ENCODE results near the gene RHOBTB1. TPM values are rescaled to one million over a fixed set of nuclear protein-coding genes. Genes with fewer than 3 reads are reported as not detected.

Gene RHOBTB1
- total RNA-seq, 4 donors from 2014 or later: 5.1 to 15.7 (median 12.6) TPM

DNA sequence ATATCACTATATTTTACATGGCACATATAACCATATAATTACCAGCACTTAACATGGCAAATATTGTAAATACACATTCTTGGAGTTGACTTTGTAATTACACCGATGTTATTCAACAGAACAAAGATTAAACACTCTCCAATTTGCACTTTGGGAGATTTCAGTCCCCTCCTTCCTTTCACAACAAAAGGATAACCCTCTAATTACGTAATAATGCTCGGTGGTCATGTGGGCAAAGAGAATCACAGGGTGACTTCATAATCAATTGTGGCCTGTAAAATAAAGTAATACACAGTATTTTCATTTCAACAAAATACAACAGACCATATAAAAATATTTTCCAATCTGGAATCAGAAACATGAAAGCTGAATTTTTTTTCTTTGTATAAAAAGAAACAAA is 73.2 kb downstream of the RHOBTB1 start:
- no peaks in the 10 kb centered on the region for H3K9me3 ChIP-seq
- no peak for TF ChIP-seq POLR2A (IDR thresholded peaks at IDR 0.05)
- TF ChIP-seq, protein P1, sequence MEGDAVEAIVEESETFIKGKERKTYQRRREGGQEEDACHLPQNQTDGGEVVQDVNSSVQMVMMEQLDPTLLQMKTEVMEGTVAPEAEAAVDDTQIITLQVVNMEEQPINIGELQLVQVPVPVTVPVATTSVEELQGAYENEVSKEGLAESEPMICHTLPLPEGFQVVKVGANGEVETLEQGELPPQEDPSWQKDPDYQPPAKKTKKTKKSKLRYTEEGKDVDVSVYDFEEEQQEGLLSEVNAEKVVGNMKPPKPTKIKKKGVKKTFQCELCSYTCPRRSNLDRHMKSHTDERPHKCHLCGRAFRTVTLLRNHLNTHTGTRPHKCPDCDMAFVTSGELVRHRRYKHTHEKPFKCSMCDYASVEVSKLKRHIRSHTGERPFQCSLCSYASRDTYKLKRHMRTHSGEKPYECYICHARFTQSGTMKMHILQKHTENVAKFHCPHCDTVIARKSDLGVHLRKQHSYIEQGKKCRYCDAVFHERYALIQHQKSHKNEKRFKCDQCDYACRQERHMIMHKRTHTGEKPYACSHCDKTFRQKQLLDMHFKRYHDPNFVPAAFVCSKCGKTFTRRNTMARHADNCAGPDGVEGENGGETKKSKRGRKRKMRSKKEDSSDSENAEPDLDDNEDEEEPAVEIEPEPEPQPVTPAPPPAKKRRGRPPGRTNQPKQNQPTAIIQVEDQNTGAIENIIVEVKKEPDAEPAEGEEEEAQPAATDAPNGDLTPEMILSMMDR (IDR thresholded peaks at IDR 0.05): no peak
- peaks cover 0 to 25% (median 0%) of the 10 kb centered on the region in 3 donors for H3K36me3 ChIP-seq
- no peak overlapping the region for H3K4me3 ChIP-seq
- no peak for DNase-seq
- no peaks in the 10 kb centered on the region for H3K27me3 ChIP-seq
- H3K4me1 ChIP-seq: no peaks in the 10 kb centered on the region
- H3K27ac ChIP-seq: no peak overlapping the region

DNA sequence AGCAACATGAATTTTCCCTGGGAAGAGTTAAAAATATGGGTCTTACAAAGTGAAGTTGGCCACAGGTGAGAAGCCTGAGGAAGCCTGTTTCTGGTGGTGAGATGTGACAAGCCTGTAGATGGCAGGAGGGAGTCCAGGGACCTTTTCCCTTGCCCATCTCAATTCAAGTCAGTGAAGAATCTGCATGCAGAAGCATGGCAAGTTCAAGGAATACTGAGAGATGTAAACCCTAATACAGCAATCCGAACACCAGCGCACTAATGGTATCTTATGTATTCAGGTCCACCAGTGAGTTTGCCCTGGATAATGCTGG is 73.6 kb downstream of the RHOBTB1 start:
- no peaks in the 10 kb centered on the region for H3K9me3 ChIP-seq
- TF ChIP-seq, protein P1 (IDR thresholded peaks at IDR 0.05): no peak
- no peak for TF ChIP-seq POLR2A (IDR thresholded peaks at IDR 0.05)
- H3K27ac ChIP-seq: no peak overlapping the region
- H3K4me1 ChIP-seq: no peaks in the 10 kb centered on the region
- no peaks in the 10 kb centered on the region for H3K27me3 ChIP-seq
- DNase-seq: no peak
- peaks cover 0 to 25% (median 0%) of the 10 kb centered on the region in 3 donors for H3K36me3 ChIP-seq
- no peak overlapping the region for H3K4me3 ChIP-seq

DNA sequence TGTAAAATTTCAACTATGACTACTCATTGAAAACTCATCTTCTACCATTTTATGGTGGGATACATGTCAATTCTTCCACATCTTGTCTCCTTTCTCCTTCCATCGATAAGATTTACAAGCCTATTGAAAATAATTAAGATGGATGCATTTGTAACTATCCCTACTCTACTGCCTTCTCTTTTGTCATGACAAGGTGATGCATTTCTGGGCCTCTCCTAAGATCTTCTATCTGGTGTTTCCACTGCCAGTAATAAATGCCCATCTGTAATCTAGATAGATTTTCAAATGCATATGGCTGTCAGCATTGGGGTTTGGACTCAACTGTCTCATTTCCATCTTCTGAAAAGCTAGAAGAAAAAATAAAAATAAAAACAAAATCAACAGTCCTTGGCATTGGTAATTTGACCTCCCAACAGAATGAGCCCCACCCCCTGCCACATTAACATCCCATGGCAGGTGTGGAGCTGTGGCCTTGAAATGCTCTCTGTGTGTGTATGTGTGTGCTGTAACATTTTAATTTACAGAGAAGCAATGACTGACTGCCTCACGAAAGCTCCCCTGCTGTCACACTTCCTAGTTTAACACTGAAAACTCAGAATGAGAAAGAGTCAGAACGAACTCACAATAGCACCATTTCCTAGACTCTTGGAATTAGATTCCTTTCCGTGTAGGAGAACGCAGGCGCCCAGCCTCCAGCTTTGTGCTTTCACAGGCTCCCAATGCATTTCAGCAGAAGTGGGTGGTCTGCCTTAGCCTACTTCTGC is 74.2 kb downstream of the RHOBTB1 start:
- Histone ChIP-seq H3K27ac (no peak overlapping the region), H3K27me3 (no peaks in the 10 kb centered on the region), H3K9me3 (no peaks in the 10 kb centered on the region), H3K36me3 (peaks cover 0 to 25% (median 0%) of the 10 kb centered on the region in 3 donors), H3K4me1 (no peaks in the 10 kb centered on the region), H3K4me3 (no peak overlapping the region)
- TF ChIP-seq, protein P1 (IDR thresholded peaks at IDR 0.05): no peak
- TF ChIP-seq POLR2A (IDR thresholded peaks at IDR 0.05): no peak
- no peak for DNase-seq

DNA sequence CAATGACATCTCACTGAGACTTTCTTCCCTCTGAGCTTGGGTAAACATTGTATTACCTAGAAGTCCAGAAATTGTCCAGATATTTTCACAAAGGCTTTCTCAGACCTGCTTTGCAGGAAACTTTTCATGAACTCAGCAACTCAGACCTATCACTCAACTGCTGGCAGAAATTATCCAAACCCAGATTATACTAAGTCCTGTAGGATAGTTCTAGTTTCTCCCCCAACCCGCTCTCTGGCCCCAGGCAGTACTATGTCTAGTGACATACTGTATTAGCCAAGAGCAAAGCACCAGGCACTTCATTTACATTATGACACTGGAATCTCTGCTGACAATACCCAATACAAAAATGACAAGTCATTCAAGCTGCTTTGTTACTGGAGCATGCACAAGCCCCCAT is 75.0 kb downstream of the RHOBTB1 start:
- Histone ChIP-seq H3K4me3 (no peak overlapping the region), H3K4me1 (no peaks in the 10 kb centered on the region), H3K27me3 (no peaks in the 10 kb centered on the region), H3K36me3 (peaks cover 0 to 19% (median 0%) of the 10 kb centered on the region in 3 donors), H3K27ac (no peak overlapping the region), H3K9me3 (no peaks in the 10 kb centered on the region)
- TF ChIP-seq, protein P1 (IDR thresholded peaks at IDR 0.05): no peak
- no peak for TF ChIP-seq POLR2A (IDR thresholded peaks at IDR 0.05)
- DNase-seq: no peak

DNA sequence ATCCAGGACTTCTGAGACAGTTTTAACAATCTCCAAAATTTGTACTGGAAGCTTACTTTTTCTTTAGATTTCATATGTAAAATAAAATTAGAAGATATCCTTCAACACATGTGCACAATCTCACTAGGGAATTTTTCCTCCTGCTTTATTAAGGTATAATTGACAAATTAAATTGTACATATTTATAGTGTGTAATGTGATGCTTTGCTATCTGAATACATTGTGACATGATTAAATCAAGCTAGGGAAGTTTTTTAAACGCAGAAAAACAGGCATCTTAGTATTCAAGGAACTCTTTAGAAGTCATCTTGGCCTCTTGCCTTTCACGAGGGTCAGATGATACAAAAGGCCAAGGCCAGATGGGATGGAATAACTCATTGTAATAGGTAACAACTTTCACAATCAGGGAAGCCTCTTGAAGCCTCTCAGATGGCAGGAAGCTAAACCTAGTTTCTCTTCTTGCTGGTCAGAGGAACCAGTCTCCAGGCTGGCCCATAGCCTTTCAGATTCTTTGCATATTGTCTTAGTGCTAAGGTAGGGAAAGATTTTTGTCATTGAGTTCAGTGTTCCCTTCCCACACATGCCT is 78.7 kb downstream of the RHOBTB1 start:
- Histone ChIP-seq H3K27ac (no peak overlapping the region), H3K36me3 (no peaks in the 10 kb centered on the region), H3K4me1 (no peaks in the 10 kb centered on the region), H3K9me3 (no peaks in the 10 kb centered on the region), H3K27me3 (no peaks in the 10 kb centered on the region), H3K4me3 (no peak overlapping the region)
- DNase-seq: no peak
- TF ChIP-seq, protein P1 (IDR thresholded peaks at IDR 0.05): no peak
- no peak for TF ChIP-seq POLR2A (IDR thresholded peaks at IDR 0.05)
